Measurements from ENCODE around the gene CTNNAL1.
A peak's percentile ranks its signal among the peaks of the same experiment; 100 is the strongest.
"Not testable (repeated sequence)": the region's sequence is repeated elsewhere in the genome, so short reads cannot be mapped to it uniquely, and the experiment has no call there.

Gene CTNNAL1

DNA sequence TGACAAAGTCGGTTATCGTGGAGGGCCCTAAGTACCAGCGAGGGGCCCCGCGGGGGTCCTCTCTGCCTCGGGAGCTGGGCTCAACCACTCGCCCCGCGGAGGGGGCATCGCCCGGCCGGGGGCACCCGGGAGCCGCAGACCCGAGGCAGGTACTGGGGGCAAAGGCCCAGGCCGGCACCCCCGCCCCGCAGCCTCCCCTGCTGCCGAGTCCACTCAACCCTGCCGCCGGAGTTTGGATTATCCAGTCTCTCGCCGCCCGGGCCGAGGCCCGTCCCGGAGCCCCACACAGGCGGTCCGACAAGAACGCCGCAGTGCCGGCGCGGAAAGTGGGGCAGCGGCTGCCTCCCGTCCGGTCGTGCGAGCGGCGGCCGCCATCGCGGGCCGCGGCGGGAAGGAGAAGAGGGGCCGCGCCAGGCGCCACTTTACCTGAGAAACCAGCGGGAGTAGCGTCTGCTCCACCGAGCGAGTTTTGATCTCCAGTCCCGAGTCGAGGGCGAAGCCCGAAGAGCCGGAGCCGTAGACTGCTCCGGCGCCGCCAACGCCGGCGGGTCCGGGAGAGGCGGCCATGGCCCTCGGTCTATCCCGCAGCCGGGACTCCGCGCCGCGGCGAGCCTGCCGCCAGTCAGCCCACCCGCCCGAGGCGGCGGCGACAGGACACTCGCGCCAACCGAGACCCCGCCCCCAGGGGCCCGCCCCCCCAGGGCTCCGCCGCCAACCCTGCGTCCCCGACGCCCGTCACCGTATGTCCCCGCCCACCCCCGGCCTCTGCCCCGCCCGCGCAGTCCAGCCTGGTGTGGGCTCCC, at the start of gene CTNNAL1:
Gene CTNNAL1, minus strand, starts transcription at position 624 of the 803 bp plus-strand sequence. Its CDS starts 57 bp downstream, at position 567.
- DNase-seq (ENCODE audit: low read depth in 2 of 2): peak; percentile 77 to 86

DNA sequence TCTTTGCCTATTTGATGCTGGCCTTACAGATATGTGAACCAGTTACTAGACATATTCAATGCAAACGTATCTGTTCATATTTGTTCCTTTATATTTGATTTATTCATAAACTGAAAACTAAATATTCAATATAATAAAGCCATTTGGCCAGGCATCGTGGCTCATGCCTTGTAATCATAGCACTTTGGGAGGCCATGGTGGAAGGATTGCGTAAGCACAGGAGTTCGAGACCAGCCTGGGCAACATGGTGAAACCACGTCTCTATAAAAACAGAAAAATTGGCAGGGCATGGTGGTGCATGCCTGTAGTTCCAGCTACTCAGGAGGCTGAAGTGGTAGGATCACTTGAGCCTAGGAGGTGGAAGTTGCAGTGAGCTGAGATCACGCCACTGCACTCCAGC, 49.2 kb upstream of the CTNNAL1 start:
- no peak for DNase-seq (ENCODE audit: low read depth in 2 of 2)

GRCh38 chr9:109060191-109060590, 46.9 kb upstream of the CTNNAL1 start:
- DNase-seq (ENCODE audit: low read depth in 2 of 2): no peak

- not testable (repeated sequence) for DNase-seq (ENCODE audit: low read depth in 2 of 2)
These were observed 39.8 kb upstream of the CTNNAL1 start for GRCh38 chr9:109053121-109053520.

- no peak for DNase-seq (ENCODE audit: low read depth in 2 of 2)
These were observed 39.1 kb upstream of the CTNNAL1 start for GRCh38 chr9:109052416-109052815.

- DNase-seq (ENCODE audit: low read depth in 2 of 2): no peak
These were observed 38.4 kb upstream of the CTNNAL1 start for GRCh38 chr9:109051733-109052132.

DNA sequence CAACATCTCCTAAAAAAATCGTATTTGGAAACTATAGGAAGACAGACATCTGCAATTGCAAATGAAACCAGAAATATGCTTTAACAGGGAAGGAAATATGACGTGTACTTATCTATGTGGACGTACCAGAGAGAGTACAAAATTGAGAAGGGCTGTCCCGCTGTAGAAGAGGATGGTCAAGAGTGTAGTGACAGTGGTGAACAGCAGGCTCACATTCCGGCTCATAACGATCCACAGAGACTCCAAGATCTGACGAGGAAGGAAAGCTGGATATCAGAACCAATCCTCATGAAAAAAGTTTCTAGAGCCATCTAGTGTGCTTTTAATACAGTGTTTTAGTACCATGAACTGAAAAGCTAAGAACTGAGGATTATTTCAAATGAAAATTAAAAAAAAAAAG, 37.1 kb upstream of the CTNNAL1 start:
- no peak for DNase-seq (ENCODE audit: low read depth in 2 of 2)

- no peak for DNase-seq (ENCODE audit: low read depth in 2 of 2)
These were observed 35.5 kb upstream of the CTNNAL1 start for GRCh38 chr9:109048822-109049221.

DNA sequence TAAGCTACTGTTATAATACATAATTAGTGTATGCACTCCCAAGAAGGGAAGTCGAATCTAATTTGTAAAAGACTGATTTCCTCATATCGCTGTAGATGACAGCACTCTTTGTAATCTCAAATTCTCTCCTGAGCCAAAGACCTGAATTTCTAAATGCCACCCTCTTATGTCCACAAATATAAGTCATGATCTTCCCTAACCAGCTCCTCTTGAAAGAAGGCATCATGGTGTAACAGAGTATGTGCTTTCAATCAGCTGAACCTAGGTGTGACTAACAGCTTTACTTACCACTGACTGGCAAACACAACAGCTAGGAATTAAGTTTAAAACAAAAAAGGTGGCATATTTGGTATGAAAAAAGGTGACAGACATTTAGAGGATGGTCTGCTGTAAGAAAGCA, 34.0 kb upstream of the CTNNAL1 start:
- no peak for DNase-seq (ENCODE audit: low read depth in 2 of 2)

GRCh38 chr9:109046346-109046745, 33.0 kb upstream of the CTNNAL1 start:
- no peak for DNase-seq (ENCODE audit: low read depth in 2 of 2)

DNA sequence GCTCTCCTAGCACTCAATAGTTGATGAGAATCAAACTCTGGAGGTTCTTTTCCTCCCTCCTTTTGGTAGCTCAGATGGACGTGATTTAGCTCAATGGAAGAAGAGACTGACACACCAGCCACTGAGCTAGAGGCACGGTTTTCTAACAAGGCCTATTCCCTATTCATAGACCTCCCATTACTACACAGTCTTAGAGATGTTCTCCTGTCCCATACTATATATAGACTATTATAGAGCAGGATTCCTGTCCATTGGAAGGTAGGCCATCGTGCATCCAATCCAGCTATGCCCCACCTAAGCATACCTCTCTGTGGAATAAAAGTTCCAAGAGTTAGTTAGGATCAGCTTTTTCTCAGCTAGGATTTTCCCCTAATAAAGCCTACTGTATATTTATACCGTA, 30.3 kb upstream of the CTNNAL1 start:
- no peak for DNase-seq (ENCODE audit: low read depth in 2 of 2)

DNA sequence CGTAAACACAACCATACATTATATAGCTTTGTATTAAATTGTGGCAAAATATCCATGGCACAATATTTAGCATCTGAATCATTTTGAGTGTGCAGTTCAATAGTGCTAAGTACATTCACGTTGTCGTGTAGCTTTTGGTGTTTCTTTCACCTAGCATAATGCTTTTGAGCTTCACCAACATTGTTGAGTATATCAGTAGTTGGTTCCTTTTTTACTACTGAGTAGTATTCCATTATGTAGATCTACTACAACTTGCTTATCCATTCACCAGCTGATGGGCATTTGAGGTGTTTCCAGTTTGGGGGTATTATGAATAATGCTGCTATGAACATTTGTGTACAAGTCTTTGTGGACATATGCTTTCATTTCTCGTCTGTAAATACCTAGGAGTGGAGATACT, 27.3 kb upstream of the CTNNAL1 start:
- DNase-seq (ENCODE audit: low read depth in 2 of 2): no peak

- DNase-seq (ENCODE audit: low read depth in 2 of 2): no peak
These were observed 26.2 kb upstream of the CTNNAL1 start for GRCh38 chr9:109039539-109039938.

DNA sequence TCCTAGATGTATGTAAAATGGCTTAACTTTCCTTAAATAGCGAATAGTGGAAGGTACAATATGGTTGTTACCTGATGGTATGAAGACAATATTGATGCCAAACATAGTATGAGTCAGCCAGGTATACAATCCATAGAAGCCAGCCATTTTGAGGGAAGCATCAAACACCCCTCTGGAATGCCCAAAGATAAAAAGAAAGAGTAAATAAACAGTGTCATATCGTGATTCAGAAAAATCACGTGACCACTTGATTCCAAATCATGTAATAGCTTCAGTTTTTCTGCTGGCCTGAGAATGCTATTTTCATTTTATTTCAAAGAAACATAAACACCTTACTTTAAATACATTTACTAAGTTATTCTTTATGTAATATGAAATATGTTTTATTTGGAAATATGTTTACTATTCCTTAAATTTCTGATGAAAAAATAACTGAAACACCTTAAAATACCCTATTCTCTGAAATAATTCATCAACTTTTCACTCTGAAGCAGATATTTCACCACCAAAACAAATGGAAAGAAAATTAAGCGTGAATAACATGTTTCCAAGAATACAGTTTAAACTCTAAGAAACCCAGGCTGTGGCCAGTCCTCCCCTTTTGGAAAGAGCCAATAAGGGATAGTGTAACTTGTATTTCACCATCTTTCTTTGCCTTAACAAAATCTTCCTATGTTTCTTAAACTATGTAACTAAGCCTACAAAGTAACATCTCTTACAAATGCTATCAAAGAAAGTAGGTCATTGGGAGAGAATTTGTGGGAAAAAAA, 24.8 kb upstream of the CTNNAL1 start:
- DNase-seq (ENCODE audit: low read depth in 2 of 2): no peak

GRCh38 chr9:109036744-109037680, 23.7 kb upstream of the CTNNAL1 start:
- no peak for DNase-seq (ENCODE audit: low read depth in 2 of 2)

DNA sequence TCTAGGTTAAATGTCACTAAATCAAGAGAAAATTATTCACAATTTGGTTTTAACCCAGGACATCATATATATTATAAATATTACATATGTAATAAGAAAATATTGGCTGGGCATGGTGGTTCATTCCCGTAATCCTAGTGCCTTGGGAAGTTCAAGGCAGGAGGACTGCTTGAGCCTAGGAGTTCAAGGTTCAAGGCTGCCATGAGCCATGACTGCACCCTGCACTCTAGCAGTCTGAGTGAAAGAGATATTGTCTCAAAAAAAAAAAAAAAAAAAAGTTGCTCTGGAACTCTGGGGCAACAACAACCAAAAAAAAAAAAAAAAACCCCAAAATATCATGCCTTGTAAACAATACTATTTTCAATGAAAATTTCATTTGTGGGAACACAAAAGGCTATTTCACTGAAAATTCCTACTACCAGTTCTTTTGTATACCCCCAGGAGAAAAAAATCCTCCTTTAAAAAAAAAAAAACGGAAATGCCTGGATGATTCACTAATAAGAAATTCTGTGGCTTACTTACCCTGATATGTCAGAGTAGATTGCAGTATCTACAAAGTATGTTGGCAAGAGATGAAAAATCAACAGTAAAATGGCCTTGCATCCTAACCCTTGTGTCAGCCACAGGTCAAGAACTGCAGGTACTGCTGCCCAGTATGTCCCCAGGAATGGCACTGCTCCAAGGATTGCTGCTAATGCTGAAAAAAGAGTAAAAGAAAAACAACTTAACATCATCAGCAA, 22.6 kb upstream of the CTNNAL1 start:
- no peak for DNase-seq (ENCODE audit: low read depth in 2 of 2)

DNA sequence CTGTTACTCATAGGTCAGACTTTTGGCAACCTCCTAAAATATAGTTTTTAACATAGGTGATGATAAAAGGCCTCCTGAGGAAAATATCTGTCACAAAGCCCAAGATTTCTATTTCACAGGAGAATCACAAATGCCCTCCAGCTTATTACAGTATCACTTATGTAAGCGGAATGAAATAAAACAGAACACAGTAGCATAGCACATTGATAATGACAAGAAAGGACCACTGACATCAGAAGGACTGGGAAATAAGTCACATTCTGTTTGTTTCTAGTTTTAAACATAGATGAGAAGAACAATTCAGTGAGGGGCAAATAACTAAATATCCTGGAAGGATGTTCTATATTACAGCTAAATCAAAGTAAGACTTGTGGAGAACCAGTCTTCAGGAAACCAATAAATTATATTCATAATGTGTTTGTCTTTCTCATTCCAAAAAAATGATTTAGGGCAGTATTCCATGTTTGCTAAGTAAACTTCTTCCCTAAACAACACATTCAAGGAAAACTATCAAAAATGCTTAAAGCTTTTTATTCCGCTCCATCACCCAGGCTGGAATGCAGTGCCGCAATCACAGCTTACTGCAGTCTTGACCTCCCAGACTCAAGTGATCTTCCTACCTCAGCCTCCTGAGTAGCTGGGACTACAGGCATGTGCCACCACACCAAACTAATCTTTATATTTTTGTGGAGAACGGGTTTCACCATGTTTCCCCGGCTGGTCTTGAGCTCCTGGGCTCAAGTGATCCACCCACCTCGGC, 20.8 kb upstream of the CTNNAL1 start:
- DNase-seq (ENCODE audit: low read depth in 2 of 2): no peak

DNA sequence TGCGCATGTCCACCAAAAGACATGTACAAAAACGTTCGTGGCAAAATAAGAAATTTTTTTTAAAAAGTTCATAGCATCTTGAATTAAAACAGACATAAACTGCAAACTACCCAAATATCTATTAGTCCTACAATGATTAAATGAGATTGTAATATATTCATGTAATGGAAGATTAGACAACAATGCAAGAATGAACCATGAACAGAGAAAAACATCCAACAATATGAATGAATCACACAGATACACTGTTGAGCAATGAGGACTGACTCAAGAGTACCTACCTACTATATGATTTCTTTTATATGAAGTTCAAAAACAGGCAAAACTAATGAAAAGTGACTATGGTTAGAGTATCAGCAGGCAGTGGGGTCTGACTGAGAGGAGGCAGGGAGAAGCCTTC, 17.9 kb upstream of the CTNNAL1 start:
- DNase-seq (ENCODE audit: low read depth in 2 of 2): no peak

DNA sequence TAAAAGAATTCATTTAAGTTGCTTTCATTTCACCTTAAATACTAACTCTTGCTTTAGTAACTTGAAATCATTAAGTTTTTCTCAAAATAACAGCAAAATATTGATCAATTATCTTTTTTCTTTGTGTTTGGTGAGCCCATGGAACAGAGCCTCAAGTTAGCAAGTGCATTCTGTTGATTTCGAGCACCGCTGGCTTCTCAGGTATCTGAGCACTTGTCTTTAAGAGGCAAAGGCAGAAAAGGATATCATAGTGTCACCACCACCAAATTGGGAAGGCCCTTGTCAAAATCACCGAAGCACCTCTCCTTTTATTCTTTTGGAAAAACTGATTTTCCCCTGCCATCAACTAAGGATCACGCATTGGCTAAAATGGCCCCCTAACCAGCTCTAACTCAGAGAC, 17.1 kb upstream of the CTNNAL1 start:
- no peak for DNase-seq (ENCODE audit: low read depth in 2 of 2)

DNA sequence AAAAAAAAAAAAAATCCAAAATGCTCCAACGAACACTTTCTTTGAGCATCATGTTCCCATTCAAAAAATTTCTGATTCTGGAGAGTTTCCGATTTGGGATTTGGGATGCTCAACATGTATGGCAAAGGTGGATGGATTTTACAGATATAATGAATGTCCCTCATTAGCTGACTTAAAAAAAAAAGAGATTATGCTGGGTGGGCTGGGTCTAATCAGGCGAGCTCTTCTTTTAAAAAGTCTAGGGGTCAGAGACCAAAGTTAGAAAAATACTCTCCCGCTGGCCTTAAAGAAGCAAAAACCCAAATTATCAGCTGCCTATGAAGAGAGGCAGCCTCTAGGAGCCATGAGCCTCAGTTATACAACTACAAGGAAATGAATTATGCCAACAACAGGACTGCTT, 15.2 kb upstream of the CTNNAL1 start:
- no peak for DNase-seq (ENCODE audit: low read depth in 2 of 2)

- DNase-seq (ENCODE audit: low read depth in 2 of 2): no peak
These were observed 13.9 kb upstream of the CTNNAL1 start for GRCh38 chr9:109027176-109027575.
